ENCODE results near the gene TYK2.

DNA sequence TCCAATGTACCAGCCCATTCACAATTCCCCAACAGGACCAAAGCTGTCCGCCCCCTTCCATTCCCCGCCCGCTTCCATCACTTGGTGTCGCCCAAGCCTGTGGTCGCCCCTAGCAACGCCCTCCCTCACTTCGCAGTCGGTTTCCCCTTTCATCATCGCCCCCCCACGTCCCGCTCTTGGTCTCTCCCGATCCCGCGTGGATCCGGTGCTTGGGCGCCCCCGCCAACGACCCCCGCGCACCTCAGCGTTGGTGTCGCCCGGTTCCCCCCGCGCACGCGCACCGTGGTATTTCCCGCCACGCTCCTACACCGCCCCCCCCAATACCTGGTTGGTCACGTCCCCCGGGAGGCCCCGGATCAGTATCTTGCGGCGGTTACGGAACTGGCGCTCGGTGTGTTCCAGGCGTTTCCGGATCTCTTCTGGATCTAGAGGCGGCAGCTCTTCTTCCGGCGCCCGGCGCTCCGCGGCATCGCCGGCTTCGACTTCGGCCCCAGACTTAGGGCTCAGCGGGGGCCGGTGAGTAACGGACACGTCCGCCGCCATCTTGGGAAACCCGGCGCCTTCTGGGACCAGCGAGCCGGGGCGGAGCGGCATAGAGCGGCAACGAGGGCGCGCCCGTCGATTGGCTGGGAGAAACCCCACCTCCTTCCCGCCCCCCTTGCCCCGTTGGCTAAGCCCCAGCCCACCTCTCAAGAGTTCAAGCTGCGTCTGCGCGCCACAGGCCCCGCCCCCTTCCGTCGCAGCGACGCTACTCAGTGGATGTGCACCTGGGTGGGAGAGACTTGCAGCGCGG lies 47.2 kb downstream of the TYK2 start, which contains the start of gene RAVER1:
- TF ChIP-seq, protein P1, sequence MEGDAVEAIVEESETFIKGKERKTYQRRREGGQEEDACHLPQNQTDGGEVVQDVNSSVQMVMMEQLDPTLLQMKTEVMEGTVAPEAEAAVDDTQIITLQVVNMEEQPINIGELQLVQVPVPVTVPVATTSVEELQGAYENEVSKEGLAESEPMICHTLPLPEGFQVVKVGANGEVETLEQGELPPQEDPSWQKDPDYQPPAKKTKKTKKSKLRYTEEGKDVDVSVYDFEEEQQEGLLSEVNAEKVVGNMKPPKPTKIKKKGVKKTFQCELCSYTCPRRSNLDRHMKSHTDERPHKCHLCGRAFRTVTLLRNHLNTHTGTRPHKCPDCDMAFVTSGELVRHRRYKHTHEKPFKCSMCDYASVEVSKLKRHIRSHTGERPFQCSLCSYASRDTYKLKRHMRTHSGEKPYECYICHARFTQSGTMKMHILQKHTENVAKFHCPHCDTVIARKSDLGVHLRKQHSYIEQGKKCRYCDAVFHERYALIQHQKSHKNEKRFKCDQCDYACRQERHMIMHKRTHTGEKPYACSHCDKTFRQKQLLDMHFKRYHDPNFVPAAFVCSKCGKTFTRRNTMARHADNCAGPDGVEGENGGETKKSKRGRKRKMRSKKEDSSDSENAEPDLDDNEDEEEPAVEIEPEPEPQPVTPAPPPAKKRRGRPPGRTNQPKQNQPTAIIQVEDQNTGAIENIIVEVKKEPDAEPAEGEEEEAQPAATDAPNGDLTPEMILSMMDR (IDR thresholded peaks at IDR 0.05) = peak in 2 of 5 experiments; percentile 17 to 33
- peak; percentile 58 to 77 for TF ChIP-seq POLR2A (IDR thresholded peaks at IDR 0.05)
- peak; percentile 68 to 91 for TF ChIP-seq EP300 (IDR thresholded peaks at IDR 0.05)

All from tibial nerve (tissue), 4 donors.